LHCN-M2 (cell line): ENCODE measurements around the gene TMEM121. TPM values are rescaled to one million over a fixed set of nuclear protein-coding genes. Genes with fewer than 3 reads are reported as not detected.

Experiments
- DNase-seq: peaks from one replicate; pipeline ENCODE4 v3.0.0-alpha.2; 2012; ENCODE audit warnings: low read depth
- polyA plus RNA-seq: library from polyadenylated mRNA; unstranded; fragments of >200 nt; gene quantifications from one replicate; pipeline ENCODE4 v1.2.1, GENCODE V29; 2012; ENCODE audit warnings: missing spikeins
- total RNA-seq: library from RNA; depleted of rRNA; stranded (reverse); fragments of >200 nt; gene quantifications from 2 replicates; pipeline ENCODE4 v1.2.3, GENCODE V29; 2014; rRNA removed

Gene TMEM121
- 11.0 and 12.2 TPM in 2 replicates for total RNA-seq
- polyA plus RNA-seq = 2.7 TPM

- no peak for DNase-seq
Observed at GRCh38 chr14:105525861-105526775, at the start of gene TMEM121. Gene TMEM121 (plus strand): TSS chr14:105526583. CDS start chr14:105528835, 2,252 bp downstream.

- DNase-seq = no peak
Observed at GRCh38 chr14:105476831-105477659, 49.3 kb upstream of the TMEM121 start.

GRCh38 chr14:105477660-105478397 is 48.6 kb upstream of the TMEM121 start:
- DNase-seq = no peak

DNA sequence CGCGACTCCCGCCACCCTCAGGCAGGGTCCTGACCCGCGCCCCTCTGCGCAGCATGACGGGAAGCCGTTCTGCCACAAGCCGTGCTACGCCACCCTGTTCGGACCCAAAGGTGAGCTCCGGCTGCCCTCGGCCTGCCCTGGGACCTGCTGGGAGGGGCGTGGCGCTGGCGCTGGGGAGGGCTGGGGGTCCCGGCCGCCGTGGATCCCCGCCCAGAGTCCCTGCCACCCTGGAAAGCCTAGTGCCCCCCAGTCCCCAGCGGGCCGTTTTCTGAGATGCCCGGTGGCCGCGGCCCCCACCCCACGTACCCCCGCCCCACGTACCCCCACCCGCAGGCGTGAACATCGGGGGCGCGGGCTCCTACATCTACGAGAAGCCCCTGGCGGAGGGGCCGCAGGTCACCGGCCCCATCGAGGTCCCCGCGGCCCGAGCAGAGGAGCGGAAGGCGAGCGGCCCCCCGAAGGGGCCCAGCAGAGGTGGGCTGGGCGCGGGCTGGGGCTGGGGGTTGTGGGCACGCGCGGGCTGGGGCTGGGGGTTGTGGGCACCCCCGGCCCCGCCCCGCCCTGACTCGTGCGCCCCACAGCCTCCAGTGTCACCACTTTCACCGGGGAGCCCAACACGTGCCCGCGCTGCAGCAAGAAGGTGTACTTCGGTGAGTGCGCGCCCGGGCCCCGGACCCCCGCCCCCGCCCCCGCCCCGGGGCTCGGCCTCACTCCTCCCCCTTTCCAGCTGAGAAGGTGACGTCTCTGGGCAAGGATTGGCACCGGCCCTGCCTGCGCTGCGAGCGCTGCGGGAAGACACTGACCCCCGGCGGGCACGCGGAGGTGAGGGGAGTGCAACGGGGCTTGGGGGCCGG is 47.8 kb upstream of the TMEM121 start:
- no peak for DNase-seq

DNA sequence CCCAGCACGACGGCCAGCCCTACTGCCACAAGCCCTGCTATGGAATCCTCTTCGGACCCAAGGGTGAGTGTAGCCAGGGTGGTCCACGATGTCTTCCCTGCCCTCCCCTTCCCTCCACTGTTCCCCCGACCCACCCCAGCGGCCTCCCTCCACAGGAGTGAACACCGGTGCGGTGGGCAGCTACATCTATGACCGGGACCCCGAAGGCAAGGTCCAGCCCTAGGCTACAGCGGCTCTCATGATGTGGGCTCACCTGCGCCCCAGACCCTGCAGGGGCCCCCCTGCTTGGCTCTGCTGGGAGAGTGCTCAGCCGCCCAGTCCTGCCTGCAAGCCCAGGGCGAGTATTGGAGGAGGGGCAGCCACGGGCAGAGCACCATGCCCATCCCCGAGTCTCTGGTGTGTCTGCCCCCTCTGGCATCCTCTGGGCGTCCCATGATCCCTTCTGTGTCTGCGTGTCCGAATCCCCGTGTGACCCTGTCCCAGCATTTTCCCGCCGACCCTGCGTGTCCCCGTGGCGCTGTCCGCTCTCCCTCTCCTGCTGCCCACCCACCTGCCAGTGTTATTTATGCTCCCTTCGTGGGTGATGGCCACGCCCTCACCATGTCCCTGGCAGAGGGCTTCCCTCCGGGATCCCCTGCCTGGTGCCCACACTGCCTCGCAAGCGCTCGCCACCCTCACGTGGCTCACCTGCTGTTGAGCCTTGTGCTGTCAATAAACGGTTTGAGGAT is 46.8 kb upstream of the TMEM121 start:
- DNase-seq = no peak

DNA sequence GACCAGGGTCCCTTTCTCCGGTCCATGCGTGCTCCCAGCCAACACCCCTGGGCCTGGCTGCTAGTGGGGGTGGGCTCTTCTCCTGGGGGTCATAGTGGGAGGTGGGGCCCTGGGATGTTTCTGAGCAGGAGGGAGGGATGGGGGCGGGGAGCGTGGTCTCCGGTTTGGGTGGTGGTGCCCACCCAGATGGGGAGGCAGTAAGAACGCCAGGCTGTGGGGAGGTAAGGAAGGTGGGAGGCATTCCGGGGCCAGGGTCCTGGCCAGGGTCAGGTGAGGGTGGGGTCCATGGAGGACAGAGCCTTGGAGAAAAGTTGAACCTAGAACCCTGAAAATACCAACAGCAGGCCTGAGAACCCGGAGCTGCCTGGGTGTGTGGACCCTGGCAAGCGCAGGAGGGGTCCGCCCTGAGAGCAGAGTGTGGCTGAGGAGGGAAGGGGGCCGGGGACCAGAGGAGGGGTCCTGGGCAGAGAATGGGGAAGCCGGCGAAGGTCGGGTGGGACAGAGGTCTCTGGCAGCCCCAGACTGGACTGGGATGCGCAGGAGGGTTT is 46.1 kb upstream of the TMEM121 start:
- no peak for DNase-seq

- DNase-seq = peak; percentile 86
Observed at GRCh38 chr14:105480807-105481801, 45.3 kb upstream of the TMEM121 start.

- DNase-seq = peak; percentile 96
Observed at GRCh38 chr14:105481886-105482457, 44.4 kb upstream of the TMEM121 start.

- no peak for DNase-seq
Observed at GRCh38 chr14:105482486-105483110, 43.8 kb upstream of the TMEM121 start.

GRCh38 chr14:105483300-105484068 is 42.9 kb upstream of the TMEM121 start:
- no peak for DNase-seq

DNA sequence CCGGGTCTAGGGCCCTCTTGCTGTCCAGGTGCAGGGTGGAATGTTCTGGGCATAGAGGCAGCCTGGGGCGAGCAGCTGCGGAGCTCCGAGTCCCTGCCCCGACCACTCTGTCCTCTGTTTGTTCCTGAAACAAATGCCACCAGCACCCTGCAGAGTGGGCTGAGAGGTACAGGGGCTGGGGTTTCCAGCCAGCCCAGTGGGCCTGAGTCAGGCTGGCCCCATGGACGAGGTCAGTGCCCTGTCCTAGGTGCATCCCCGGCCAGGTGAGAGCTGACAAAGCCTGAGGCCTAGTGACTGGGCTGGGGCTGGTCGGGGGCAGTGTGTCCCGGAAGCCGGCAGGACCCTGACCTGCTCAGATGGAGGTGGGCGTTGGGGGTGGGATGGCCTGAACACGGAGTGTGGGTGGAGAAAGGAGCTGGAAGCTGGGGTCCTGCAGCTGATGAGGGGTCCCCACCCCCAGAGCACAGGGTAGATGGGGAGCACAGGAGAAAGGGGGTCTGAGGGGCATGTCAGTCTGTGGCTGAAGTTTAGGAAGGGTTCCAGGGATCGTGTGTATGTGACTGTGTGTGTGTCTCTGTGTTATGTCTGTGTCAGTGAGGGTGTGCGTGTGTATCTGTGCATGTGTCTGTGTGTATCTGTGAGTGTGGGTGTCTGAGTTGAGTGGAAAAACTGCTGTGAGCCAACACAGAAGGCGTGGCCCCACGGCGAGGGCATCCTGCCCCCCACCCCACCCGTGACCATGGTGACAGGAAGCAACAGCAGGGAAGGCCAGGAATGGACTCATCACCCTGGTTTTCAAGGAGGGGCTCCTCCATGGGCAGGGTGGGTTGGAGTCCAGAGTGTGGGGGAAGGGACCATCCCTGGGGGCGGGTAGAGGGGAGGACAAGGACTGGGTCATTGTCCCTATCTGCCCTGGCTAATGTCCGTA is 42.0 kb upstream of the TMEM121 start:
- peak; percentile 7 for DNase-seq

GRCh38 chr14:105484997-105485393 is 41.4 kb upstream of the TMEM121 start:
- DNase-seq = no peak

DNA sequence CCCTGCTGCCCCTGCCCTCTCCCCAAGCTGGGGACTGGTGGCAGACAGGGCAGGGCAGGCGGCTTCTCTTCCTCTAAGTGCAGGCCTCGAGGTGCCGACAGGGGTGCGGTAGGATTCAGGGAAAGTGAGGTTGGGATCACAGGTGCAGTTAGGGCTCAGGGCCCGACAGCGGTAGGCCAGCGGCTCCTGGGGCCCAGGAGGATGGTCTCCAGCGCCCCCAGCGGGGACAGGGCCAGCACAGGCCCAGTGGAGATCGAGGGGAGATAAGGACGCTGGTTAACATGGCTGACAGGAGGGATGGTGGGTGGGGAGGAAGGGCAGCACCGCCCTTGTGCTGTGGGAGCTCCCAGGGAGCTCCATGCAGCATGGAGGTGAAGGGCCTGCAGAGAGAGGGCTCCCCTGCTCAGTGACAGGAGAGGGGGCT is 40.6 kb upstream of the TMEM121 start:
- DNase-seq = no peak

- no peak for DNase-seq
Observed at GRCh38 chr14:105486163-105486973, 40.0 kb upstream of the TMEM121 start, which contains the start of gene CRIP1. Gene CRIP1 (plus strand): TSS chr14:105486886. CDS start chr14:105487260, 374 bp downstream.
